Astrocyte (in vitro differentiated cells and primary cell): ENCODE results near the gene ABCC3. TPM values are rescaled to one million over a fixed set of nuclear protein-coding genes. Genes with fewer than 3 reads are reported as not detected.

Source experiments
- DNase-seq: peaks from one replicate; pipeline ENCODE4 v3.0.0-alpha.2; 2010; ENCODE audit warnings: low read depth
- FAIRE-seq: peaks from 2 replicates; lab custom pipeline; 2011; peaks lifted over from hg19 to GRCh38; lab: Jason Lieb, UNC
- H2AFZ ChIP-seq: 2 replicates; pipeline ENCODE4 v1.6.0; 2012; ENCODE audit warnings: low read depth, low read length, inconsistent platforms
- H3K27ac ChIP-seq: 2 replicates; pipeline ENCODE4 v1.5.1; 2011; ENCODE audit warnings: low read depth, low read length, inconsistent platforms
- H3K27me3 ChIP-seq: 2 replicates; pipeline ENCODE4 v1.6.0; 2011; ENCODE audit warnings: low read length, inconsistent platforms; ENCODE audit not compliant: insufficient read depth
- H3K36me3 ChIP-seq: 2 replicates; pipeline ENCODE4 v1.5.1; 2011; ENCODE audit warnings: low read length, inconsistent platforms; ENCODE audit not compliant: insufficient read depth
- H3K4me1 ChIP-seq: 2 replicates; pipeline ENCODE4 v1.5.1; 2011; ENCODE audit warnings: low read length, inconsistent platforms; ENCODE audit not compliant: insufficient read depth
- H3K4me2 ChIP-seq: 2 replicates; pipeline ENCODE4 v1.6.0; 2012; ENCODE audit warnings: low read length, inconsistent platforms
- H3K4me3 ChIP-seq: 2 replicates; pipeline ENCODE4 v1.5.1; 2011; ENCODE audit warnings: low read depth, mild to moderate bottlenecking, low read length, inconsistent platforms; ENCODE audit not compliant: insufficient read depth
- H3K79me2 ChIP-seq: 2 replicates; pipeline ENCODE4 v1.6.0; 2012; ENCODE audit warnings: mild to moderate bottlenecking, low read length, inconsistent platforms; ENCODE audit not compliant: insufficient read depth
- H3K9ac ChIP-seq: 2 replicates; pipeline ENCODE4 v1.6.0; 2012; ENCODE audit warnings: mild to moderate bottlenecking, low read length, inconsistent platforms
- H3K9me3 ChIP-seq: 2 replicates; pipeline ENCODE4 v1.5.1; 2012; ENCODE audit warnings: low read depth, mild to moderate bottlenecking, low read length, inconsistent platforms; ENCODE audit not compliant: insufficient read depth
- H4K20me1 ChIP-seq: 2 replicates; pipeline ENCODE4 v1.6.0; 2012; ENCODE audit warnings: low read length, inconsistent platforms; ENCODE audit not compliant: insufficient read depth
- H3K27ac Mint-ChIP-seq: one replicate; pipeline ENCODE4 v1.8.0; 2021; ENCODE audit warnings: mild to moderate bottlenecking, mixed read lengths; ENCODE audit not compliant: unreplicated experiment
- H3K27me3 Mint-ChIP-seq: one replicate; pipeline ENCODE4 v1.8.0; 2021; ENCODE audit warnings: low read depth, mixed read lengths; ENCODE audit not compliant: unreplicated experiment
- H3K36me3 Mint-ChIP-seq: one replicate; pipeline ENCODE4 v1.8.0; 2021; ENCODE audit warnings: low read depth, mixed read lengths; ENCODE audit not compliant: unreplicated experiment
- H3K4me1 Mint-ChIP-seq: one replicate; pipeline ENCODE4 v1.8.0; 2021; ENCODE audit warnings: low read depth, mixed read lengths; ENCODE audit not compliant: unreplicated experiment
- H3K4me3 Mint-ChIP-seq: one replicate; pipeline ENCODE4 v1.8.0; 2021; ENCODE audit warnings: mild to moderate bottlenecking, moderate library complexity, mixed read lengths; ENCODE audit not compliant: unreplicated experiment
- H3K9me3 Mint-ChIP-seq: one replicate; pipeline ENCODE4 v1.8.0; 2021; ENCODE audit warnings: mild to moderate bottlenecking, mixed read lengths; ENCODE audit not compliant: unreplicated experiment
- CTCF ChIP-seq: IDR thresholded peaks from 2 replicates; pipeline ENCODE4 v1.5.1; 2011; ENCODE audit warnings: low read depth, mild to moderate bottlenecking, inconsistent platforms, low read length, moderate library complexity; ENCODE audit not compliant: insufficient read depth
- EZH2 ChIP-seq: IDR thresholded peaks from 2 replicates; pipeline ENCODE4 v1.6.1; 2012; ENCODE audit warnings: mild to moderate bottlenecking, low read length, inconsistent platforms; ENCODE audit not compliant: insufficient read depth
- total RNA-seq: library from RNA; stranded (reverse); gene quantifications from 2 replicates; pipeline ENCODE4 v1.2.1, GENCODE V29; 2021

ABCC3 gene
- total RNA-seq, 1 donor from 2014 or later, result 0.41 TPM

- H3K27me3 ChIP-seq, result peaks cover 11% of the 10 kb centered on the region
- Mint-ChIP-seq H3K4me3 (no peak overlapping the region), H3K27ac (no peak overlapping the region), H3K36me3 (no peaks in the 10 kb centered on the region), H3K27me3 (peaks cover 49% of the 10 kb centered on the region), H3K4me1 (peaks cover 9% of the 10 kb centered on the region), H3K9me3 (no peaks in the 10 kb centered on the region)
- TF ChIP-seq EZH2 (no peak), CTCF (no peak)
- DNase-seq (no peak), FAIRE-seq (no peak)
- no peaks in the 10 kb centered on the region for H4K20me1 ChIP-seq
- no peak overlapping the region for H3K9ac ChIP-seq
- no peak overlapping the region for H3K4me3 ChIP-seq
- peaks cover 9% of the 10 kb centered on the region for H3K79me2 ChIP-seq
- H3K9me3 ChIP-seq, result no peaks in the 10 kb centered on the region
- H3K27ac ChIP-seq, result no peak overlapping the region
- no peak overlapping the region for H3K4me2 ChIP-seq
- no peak overlapping the region for H2AFZ ChIP-seq
- no peaks in the 10 kb centered on the region for H3K36me3 ChIP-seq
- H3K4me1 ChIP-seq, result peaks cover 11% of the 10 kb centered on the region
Measured at GRCh38 chr17:50631908-50632571, 2.6 kb upstream of the ABCC3 start.

GRCh38 chr17:50632637-50633036 lies 2.0 kb upstream of the ABCC3 start:
- no peaks in the 10 kb centered on the region for H3K9me3 ChIP-seq
- peaks cover 2% of the 10 kb centered on the region for H3K9me3 Mint-ChIP-seq
- no peak overlapping the region for H3K4me3 ChIP-seq
- H4K20me1 ChIP-seq, result no peaks in the 10 kb centered on the region
- H3K36me3 Mint-ChIP-seq, result no peaks in the 10 kb centered on the region
- H3K4me1 ChIP-seq, result peaks cover 11% of the 10 kb centered on the region
- DNase-seq, result no peak
- peaks cover 12% of the 10 kb centered on the region for H3K4me1 Mint-ChIP-seq
- H3K27me3 Mint-ChIP-seq, result peaks cover 49% of the 10 kb centered on the region
- H3K4me2 ChIP-seq, result no peak overlapping the region
- FAIRE-seq, result no peak
- no peak overlapping the region for H3K27ac Mint-ChIP-seq
- no peak overlapping the region for H3K9ac ChIP-seq
- H3K36me3 ChIP-seq, result no peaks in the 10 kb centered on the region
- peaks cover 9% of the 10 kb centered on the region for H3K79me2 ChIP-seq
- no peak overlapping the region for H3K27ac ChIP-seq
- peaks cover 11% of the 10 kb centered on the region for H3K27me3 ChIP-seq
- H3K4me3 Mint-ChIP-seq, result peak overlapping the region; percentile 46
- no peak overlapping the region for H2AFZ ChIP-seq
- TF ChIP-seq EZH2, result no peak
- TF ChIP-seq CTCF, result no peak

GRCh38 chr17:50633683-50634082 lies 998 bp upstream of the ABCC3 start:
- Histone ChIP-seq H3K9me3 (no peaks in the 10 kb centered on the region), H3K4me3 (no peak overlapping the region), H3K4me2 (no peak overlapping the region), H3K9ac (no peak overlapping the region), H2AFZ (no peak overlapping the region), H3K27me3 (peaks cover 8% of the 10 kb centered on the region), H3K36me3 (no peaks in the 10 kb centered on the region), H4K20me1 (no peaks in the 10 kb centered on the region), H3K4me1 (peaks cover 19% of the 10 kb centered on the region), H3K79me2 (peaks cover 9% of the 10 kb centered on the region), H3K27ac (no peak overlapping the region)
- no peak for TF ChIP-seq CTCF
- TF ChIP-seq EZH2, result no peak
- Mint-ChIP-seq H3K27me3 (peaks cover 50% of the 10 kb centered on the region), H3K36me3 (no peaks in the 10 kb centered on the region), H3K27ac (no peak overlapping the region), H3K4me1 (peaks cover 15% of the 10 kb centered on the region), H3K9me3 (peaks cover 2% of the 10 kb centered on the region), H3K4me3 (no peak overlapping the region)
- no peak for FAIRE-seq
- DNase-seq, result no peak
